GM23338 (cell line): ENCODE data around the gene NBEAL2. TPM values are rescaled to one million over a fixed set of nuclear protein-coding genes. Genes with fewer than 3 reads are reported as not detected.
"Not testable (repeated sequence)": the region's sequence is repeated elsewhere in the genome, so short reads cannot be mapped to it uniquely, and the experiment has no call there.

Source experiments
- ATAC-seq: fragments of 200-7000 bp; cut with Tn5 transposase; 3 replicates; pipeline ENCODE4 v1.9.1; 2020
- DNase-seq: peaks from one replicate; pipeline ENCODE4 v3.0.0-alpha.2; 2015; ENCODE audit warnings: low spot score
- H2AFZ ChIP-seq: fragments of 200-600 bp; sonication (generic); 2 replicates; pipeline ENCODE4 v1.8.0; 2016; ENCODE audit warnings: antibody characterized with exemption, mild to moderate bottlenecking, moderate library complexity
- H3F3A ChIP-seq: fragments of 200-600 bp; sonication (generic); replicated peaks from 2 replicates; pipeline ENCODE4 v1.8.0; 2017; ENCODE audit warnings: antibody characterized with exemption, mixed run types, low read depth
- H3K27ac ChIP-seq: fragments of 200-600 bp; sonication (generic); 2 replicates; pipeline ENCODE4 v1.6.1; 2016; ENCODE audit warnings: low read depth
- H3K27me3 ChIP-seq: fragments of 200-600 bp; sonication (generic); 2 replicates; pipeline ENCODE4 v1.8.0; 2016; ENCODE audit warnings: mild to moderate bottlenecking, mixed run types, moderate library complexity; ENCODE audit not compliant: insufficient read depth
- H3K36me3 ChIP-seq: fragments of 200-600 bp; sonication (generic); 2 replicates; pipeline ENCODE4 v1.8.0; 2016; ENCODE audit warnings: mild to moderate bottlenecking; ENCODE audit not compliant: insufficient read depth
- H3K4me1 ChIP-seq: fragments of 200-600 bp; sonication (generic); 2 replicates; pipeline ENCODE4 v1.8.0; 2016; ENCODE audit warnings: mild to moderate bottlenecking, moderate library complexity; ENCODE audit not compliant: insufficient read depth
- H3K4me2 ChIP-seq: fragments of 200-600 bp; sonication (generic); 2 replicates; pipeline ENCODE4 v1.7.1; 2017; ENCODE audit warnings: mixed run types
- H3K4me3 ChIP-seq: fragments of 200-600 bp; sonication (generic); 2 replicates; pipeline ENCODE4 v1.6.1; 2016; ENCODE audit warnings: mixed run types
- H3K79me2 ChIP-seq: fragments of 200-600 bp; sonication (generic); replicated peaks from 2 replicates; pipeline ENCODE4 v1.8.0; 2017; ENCODE audit warnings: mild to moderate bottlenecking; ENCODE audit not compliant: insufficient read depth
- H3K9me2 ChIP-seq: fragments of 200-600 bp; sonication (generic); 2 replicates; pipeline ENCODE4 v1.8.0; 2017; ENCODE audit not compliant: insufficient read depth
- H4K20me1 ChIP-seq: fragments of 200-600 bp; sonication (generic); replicated peaks from 2 replicates; pipeline ENCODE4 v1.8.0; 2017; ENCODE audit warnings: mild to moderate bottlenecking; ENCODE audit not compliant: insufficient read depth
- H3K27ac Mint-ChIP-seq: 2 replicates; pipeline ENCODE4 v1.8.0; 2020; ENCODE audit warnings: inconsistent platforms, mild to moderate bottlenecking, moderate library complexity, mixed read lengths
- H3K27me3 Mint-ChIP-seq: 3 replicates; pipeline ENCODE4 v1.8.0; 2022; ENCODE audit warnings: low read depth, mild to moderate bottlenecking, moderate library complexity, mixed read lengths, inconsistent platforms; ENCODE audit not compliant: insufficient read depth, poor library complexity
- H3K36me3 Mint-ChIP-seq: 3 replicates; pipeline ENCODE4 v1.8.0; 2021; ENCODE audit warnings: low read depth, mild to moderate bottlenecking, inconsistent platforms, moderate library complexity, mixed read lengths
- H3K4me1 Mint-ChIP-seq: 3 replicates; pipeline ENCODE4 v1.8.0; 2020; ENCODE audit warnings: mild to moderate bottlenecking, inconsistent platforms, mixed read lengths
- H3K4me3 Mint-ChIP-seq: 3 replicates; pipeline ENCODE4 v1.8.0; 2021; ENCODE audit warnings: moderate library complexity, mild to moderate bottlenecking, inconsistent platforms, mixed read lengths
- H3K9me3 Mint-ChIP-seq: 3 replicates; pipeline ENCODE4 v1.8.0; 2020; ENCODE audit warnings: moderate library complexity, mild to moderate bottlenecking, inconsistent platforms, mixed read lengths
- EZH2 ChIP-seq: fragments of 200-600 bp; sonication (generic); IDR thresholded peaks from one replicate; pipeline ENCODE4 v1.8.0; 2017; ENCODE audit warnings: antibody characterized with exemption, mild to moderate bottlenecking, low read depth; ENCODE audit not compliant: unreplicated experiment
- JUNB ChIP-seq: IDR thresholded peaks from one replicate; pipeline ENCODE4 v1.6.1; 2016; ENCODE audit warnings: antibody characterized with exemption; ENCODE audit not compliant: unreplicated experiment
- STAT1 ChIP-seq: IDR thresholded peaks from one replicate; pipeline ENCODE4 v1.6.1; 2016; ENCODE audit warnings: antibody characterized with exemption; ENCODE audit not compliant: unreplicated experiment
- ZNF331 ChIP-seq: fragments of 250-450 bp; sonication (Bioruptor Pico); IDR thresholded peaks from 2 replicates; pipeline ENCODE4 v1.5.0; 2020; ENCODE audit warnings: low read depth, mild to moderate bottlenecking, moderate library complexity
- polyA plus RNA-seq: library from polyadenylated mRNA; unstranded; fragments of >200 nt; fragmentation: Nextera tagmentation; extraction: Ambion mirVana; gene quantifications from 2 replicates; pipeline ENCODE4 v1.2.1, GENCODE V29; 2016
- total RNA-seq: library from RNA; depleted of rRNA; stranded (reverse); fragments of >200 nt; shearing (Covaris generic); gene quantifications from 2 replicates; pipeline ENCODE4 v1.2.3, GENCODE V29; 2014
- TF ChIP-seq, protein P1 (sequence below): fragments of 250-450 bp; sonication (Bioruptor Pico); IDR thresholded peaks from 2 replicates; pipeline ENCODE4 v1.5.0; 2020; ENCODE audit warnings: mild to moderate bottlenecking, moderate library complexity
- TF ChIP-seq, protein P2 (sequence below): IDR thresholded peaks from 2 replicates; pipeline ENCODE4 v1.6.1; 2016; ENCODE audit warnings: antibody characterized with exemption
- TF ChIP-seq, protein P3 (sequence below), 2 experiments: fragments of 200-600 bp in 1 of 2; sonication (generic) in 1 of 2; conservative IDR thresholded peaks; 2 replicates each; pipeline versions ENCODE4 v1.5.1 to v1.6.1; 2016 to 2017; ENCODE audit warnings: antibody characterized with exemption in 2 of 2, low read depth in 2 of 2, mild to moderate bottlenecking in 2 of 2, moderate library complexity in 1 of 2

NBEAL2 gene
- total and polyA plus RNA-seq, 2 experiments from 2014 or later, result 13.5 to 79.9 TPM

DNA sequence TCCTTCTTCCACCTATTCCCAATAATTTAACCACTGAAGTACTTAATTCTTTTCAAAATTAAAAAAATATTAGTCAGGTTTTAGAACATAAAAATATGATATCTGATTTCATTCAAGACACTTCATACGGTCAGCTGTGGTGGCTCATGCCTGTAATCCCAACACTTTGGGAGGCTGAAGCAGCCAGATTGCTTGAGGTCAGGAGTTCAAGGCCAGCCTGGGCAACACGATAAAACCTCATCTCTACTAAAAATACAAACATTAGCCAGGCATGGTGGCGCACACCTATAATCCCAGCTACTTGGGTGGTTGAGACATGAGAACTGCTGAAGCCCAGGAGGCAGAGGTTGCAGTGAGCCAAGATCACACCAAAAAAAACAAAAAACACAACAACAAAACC is 56.7 kb downstream of the NBEAL2 start (continued):
- TF ChIP-seq, protein P1, sequence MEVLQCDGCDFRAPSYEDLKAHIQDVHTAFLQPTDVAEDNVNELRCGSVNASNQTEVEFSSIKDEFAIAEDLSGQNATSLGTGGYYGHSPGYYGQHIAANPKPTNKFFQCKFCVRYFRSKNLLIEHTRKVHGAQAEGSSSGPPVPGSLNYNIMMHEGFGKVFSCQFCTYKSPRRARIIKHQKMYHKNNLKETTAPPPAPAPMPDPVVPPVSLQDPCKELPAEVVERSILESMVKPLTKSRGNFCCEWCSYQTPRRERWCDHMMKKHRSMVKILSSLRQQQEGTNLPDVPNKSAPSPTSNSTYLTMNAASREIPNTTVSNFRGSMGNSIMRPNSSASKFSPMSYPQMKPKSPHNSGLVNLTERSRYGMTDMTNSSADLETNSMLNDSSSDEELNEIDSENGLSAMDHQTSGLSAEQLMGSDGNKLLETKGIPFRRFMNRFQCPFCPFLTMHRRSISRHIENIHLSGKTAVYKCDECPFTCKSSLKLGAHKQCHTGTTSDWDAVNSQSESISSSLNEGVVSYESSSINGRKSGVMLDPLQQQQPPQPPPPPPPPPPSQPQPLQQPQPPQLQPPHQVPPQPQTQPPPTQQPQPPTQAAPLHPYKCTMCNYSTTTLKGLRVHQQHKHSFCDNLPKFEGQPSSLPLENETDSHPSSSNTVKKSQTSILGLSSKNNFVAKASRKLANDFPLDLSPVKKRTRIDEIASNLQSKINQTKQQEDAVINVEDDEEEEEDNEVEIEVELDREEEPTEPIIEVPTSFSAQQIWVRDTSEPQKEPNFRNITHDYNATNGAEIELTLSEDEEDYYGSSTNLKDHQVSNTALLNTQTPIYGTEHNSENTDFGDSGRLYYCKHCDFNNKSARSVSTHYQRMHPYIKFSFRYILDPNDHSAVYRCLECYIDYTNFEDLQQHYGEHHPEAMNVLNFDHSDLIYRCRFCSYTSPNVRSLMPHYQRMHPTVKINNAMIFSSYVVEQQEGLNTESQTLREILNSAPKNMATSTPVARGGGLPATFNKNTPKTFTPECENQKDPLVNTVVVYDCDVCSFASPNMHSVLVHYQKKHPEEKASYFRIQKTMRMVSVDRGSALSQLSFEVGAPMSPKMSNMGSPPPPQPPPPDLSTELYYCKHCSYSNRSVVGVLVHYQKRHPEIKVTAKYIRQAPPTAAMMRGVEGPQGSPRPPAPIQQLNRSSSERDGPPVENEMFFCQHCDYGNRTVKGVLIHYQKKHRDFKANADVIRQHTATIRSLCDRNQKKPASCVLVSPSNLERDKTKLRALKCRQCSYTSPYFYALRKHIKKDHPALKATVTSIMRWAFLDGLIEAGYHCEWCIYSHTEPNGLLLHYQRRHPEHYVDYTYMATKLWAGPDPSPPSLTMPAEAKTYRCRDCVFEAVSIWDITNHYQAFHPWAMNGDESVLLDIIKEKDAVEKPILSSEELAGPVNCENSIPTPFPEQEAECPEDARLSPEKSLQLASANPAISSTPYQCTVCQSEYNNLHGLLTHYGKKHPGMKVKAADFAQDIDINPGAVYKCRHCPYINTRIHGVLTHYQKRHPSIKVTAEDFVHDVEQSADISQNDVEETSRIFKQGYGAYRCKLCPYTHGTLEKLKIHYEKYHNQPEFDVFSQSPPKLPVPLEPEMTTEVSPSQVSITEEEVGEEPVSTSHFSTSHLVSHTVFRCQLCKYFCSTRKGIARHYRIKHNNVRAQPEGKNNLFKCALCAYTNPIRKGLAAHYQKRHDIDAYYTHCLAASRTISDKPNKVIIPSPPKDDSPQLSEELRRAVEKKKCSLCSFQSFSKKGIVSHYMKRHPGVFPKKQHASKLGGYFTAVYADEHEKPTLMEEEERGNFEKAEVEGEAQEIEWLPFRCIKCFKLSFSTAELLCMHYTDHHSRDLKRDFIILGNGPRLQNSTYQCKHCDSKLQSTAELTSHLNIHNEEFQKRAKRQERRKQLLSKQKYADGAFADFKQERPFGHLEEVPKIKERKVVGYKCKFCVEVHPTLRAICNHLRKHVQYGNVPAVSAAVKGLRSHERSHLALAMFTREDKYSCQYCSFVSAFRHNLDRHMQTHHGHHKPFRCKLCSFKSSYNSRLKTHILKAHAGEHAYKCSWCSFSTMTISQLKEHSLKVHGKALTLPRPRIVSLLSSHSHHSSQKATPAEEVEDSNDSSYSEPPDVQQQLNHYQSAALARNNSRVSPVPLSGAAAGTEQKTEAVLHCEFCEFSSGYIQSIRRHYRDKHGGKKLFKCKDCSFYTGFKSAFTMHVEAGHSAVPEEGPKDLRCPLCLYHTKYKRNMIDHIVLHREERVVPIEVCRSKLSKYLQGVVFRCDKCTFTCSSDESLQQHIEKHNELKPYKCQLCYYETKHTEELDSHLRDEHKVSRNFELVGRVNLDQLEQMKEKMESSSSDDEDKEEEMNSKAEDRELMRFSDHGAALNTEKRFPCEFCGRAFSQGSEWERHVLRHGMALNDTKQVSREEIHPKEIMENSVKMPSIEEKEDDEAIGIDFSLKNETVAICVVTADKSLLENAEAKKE (CRISPR knock-in tag), result no peak
- no peak for TF ChIP-seq JUNB
- TF ChIP-seq, protein P2, sequence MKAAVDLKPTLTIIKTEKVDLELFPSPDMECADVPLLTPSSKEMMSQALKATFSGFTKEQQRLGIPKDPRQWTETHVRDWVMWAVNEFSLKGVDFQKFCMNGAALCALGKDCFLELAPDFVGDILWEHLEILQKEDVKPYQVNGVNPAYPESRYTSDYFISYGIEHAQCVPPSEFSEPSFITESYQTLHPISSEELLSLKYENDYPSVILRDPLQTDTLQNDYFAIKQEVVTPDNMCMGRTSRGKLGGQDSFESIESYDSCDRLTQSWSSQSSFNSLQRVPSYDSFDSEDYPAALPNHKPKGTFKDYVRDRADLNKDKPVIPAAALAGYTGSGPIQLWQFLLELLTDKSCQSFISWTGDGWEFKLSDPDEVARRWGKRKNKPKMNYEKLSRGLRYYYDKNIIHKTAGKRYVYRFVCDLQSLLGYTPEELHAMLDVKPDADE, result no peak
- TF ChIP-seq, protein P3, sequence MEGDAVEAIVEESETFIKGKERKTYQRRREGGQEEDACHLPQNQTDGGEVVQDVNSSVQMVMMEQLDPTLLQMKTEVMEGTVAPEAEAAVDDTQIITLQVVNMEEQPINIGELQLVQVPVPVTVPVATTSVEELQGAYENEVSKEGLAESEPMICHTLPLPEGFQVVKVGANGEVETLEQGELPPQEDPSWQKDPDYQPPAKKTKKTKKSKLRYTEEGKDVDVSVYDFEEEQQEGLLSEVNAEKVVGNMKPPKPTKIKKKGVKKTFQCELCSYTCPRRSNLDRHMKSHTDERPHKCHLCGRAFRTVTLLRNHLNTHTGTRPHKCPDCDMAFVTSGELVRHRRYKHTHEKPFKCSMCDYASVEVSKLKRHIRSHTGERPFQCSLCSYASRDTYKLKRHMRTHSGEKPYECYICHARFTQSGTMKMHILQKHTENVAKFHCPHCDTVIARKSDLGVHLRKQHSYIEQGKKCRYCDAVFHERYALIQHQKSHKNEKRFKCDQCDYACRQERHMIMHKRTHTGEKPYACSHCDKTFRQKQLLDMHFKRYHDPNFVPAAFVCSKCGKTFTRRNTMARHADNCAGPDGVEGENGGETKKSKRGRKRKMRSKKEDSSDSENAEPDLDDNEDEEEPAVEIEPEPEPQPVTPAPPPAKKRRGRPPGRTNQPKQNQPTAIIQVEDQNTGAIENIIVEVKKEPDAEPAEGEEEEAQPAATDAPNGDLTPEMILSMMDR (conservative IDR thresholded peaks at IDR 0.05; ENCODE audit: low read depth in 2 of 2), result no peak
- TF ChIP-seq STAT1, result no peak
- no peak for TF ChIP-seq EZH2
- no peak for TF ChIP-seq ZNF331

DNA sequence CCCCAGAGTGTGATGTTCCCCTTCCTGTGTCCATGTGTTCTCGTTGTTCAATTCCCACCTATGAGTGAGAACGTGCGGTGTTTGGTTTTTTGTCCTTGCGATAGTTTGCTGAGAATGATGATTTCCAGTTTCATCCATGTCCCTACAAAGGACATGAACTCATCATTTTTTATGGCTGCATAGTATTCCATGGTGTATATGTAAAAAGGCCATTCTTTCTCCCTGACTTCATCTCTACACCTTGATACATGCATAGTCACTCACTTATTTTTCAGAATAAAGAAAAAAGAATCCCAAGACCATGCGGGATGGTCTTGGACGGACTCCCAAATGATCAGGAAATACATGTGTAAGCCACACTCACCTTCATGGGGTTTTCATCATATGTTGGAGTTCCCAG is 57.8 kb downstream of the NBEAL2 start:
- H3K36me3 Mint-ChIP-seq, result peaks cover 64% of the 10 kb centered on the region
- H3K4me3 ChIP-seq, H3F3A ChIP-seq, H3K27ac Mint-ChIP-seq, H3K9me2 ChIP-seq, H3K79me2 ChIP-seq, DNase-seq, H3K4me1 ChIP-seq, ATAC-seq, H2AFZ ChIP-seq, H3K9me3 Mint-ChIP-seq, H3K4me3 Mint-ChIP-seq, H3K4me2 ChIP-seq, H3K4me1 Mint-ChIP-seq, H3K27me3 ChIP-seq, H3K27me3 Mint-ChIP-seq: not testable (repeated sequence)
- Histone ChIP-seq H3K36me3 (peaks cover 43% of the 10 kb centered on the region), H3K27ac (peak overlapping the region; percentile 12; the same call in 1 of the 2 replicates), H4K20me1 (peaks cover 12% of the 10 kb centered on the region; the same call in 1 of the 2 replicates)
